WERI-Rb-1 (cell line): ENCODE results near the gene MIPOL1.

Source experiments
- DNase-seq: peaks from one replicate; pipeline ENCODE4 v3.0.0-alpha.2; 2020
- H3K27ac ChIP-seq: fragments of 250-450 bp; sonication (Bioruptor Pico); 2 replicates; pipeline ENCODE4 v1.5.1; 2020; ENCODE audit warnings: mild to moderate bottlenecking, moderate library complexity
- H3K27me3 ChIP-seq: fragments of 250-450 bp; sonication (Bioruptor Pico); 2 replicates; pipeline ENCODE4 v1.5.1; 2021; ENCODE audit warnings: mild to moderate bottlenecking, low read depth, moderate library complexity; ENCODE audit not compliant: insufficient read depth, severe bottlenecking
- H3K36me3 ChIP-seq: fragments of 250-450 bp; sonication (Bioruptor Pico); 2 replicates; pipeline ENCODE4 v1.5.1; 2020; ENCODE audit warnings: mild to moderate bottlenecking, moderate library complexity
- H3K4me3 ChIP-seq: 2 replicates; pipeline ENCODE4 v1.5.1; 2011; ENCODE audit warnings: low read depth, mild to moderate bottlenecking, control low read depth, low read length
- H3K9me3 ChIP-seq: fragments of 250-450 bp; sonication (Bioruptor Pico); 2 replicates; pipeline ENCODE4 v1.5.1; 2021; ENCODE audit warnings: mild to moderate bottlenecking, moderate library complexity; ENCODE audit not compliant: severe bottlenecking
- CTCF ChIP-seq: IDR thresholded peaks from 2 replicates; pipeline ENCODE4 v1.5.1; 2011; ENCODE audit warnings: low read depth, mild to moderate bottlenecking, control low read depth, inconsistent platforms, low read length

MIPOL1 gene

GRCh38 chr14:37591941-37592481, 394.3 kb downstream of the MIPOL1 start:
- H3K4me3 ChIP-seq, result no peak overlapping the region
- no peaks in the 10 kb centered on the region; the same call in 1 of the 2 replicates for H3K36me3 ChIP-seq
- peaks cover 6% of the 10 kb centered on the region for H3K9me3 ChIP-seq
- H3K27ac ChIP-seq, result no peak overlapping the region
- peaks cover 89% of the 10 kb centered on the region for H3K27me3 ChIP-seq
- no peak for TF ChIP-seq CTCF
- no peak for DNase-seq

- Histone ChIP-seq H3K9me3 (peaks cover 6% of the 10 kb centered on the region), H3K27me3 (peaks cover 89% of the 10 kb centered on the region), H3K27ac (no peak overlapping the region), H3K36me3 (no peaks in the 10 kb centered on the region; the same call in 1 of the 2 replicates), H3K4me3 (no peak overlapping the region)
- DNase-seq, result no peak
- TF ChIP-seq CTCF, result no peak
Measured at GRCh38 chr14:37592482-37593408, 395.0 kb downstream of the MIPOL1 start.

GRCh38 chr14:37593511-37594237, 395.9 kb downstream of the MIPOL1 start:
- Histone ChIP-seq H3K27me3 (peaks cover 89% of the 10 kb centered on the region), H3K27ac (no peak overlapping the region)
- no peak for DNase-seq

GRCh38 chr14:37594238-37594970, 396.7 kb downstream of the MIPOL1 start:
- TF ChIP-seq CTCF, result peak; percentile 72
- Histone ChIP-seq H3K27ac (no peak overlapping the region; the same call in 1 of the 2 replicates), H3K9me3 (peaks cover 6% of the 10 kb centered on the region), H3K27me3 (peaks cover 89% of the 10 kb centered on the region), H3K36me3 (no peaks in the 10 kb centered on the region; the same call in 1 of the 2 replicates), H3K4me3 (peak overlapping the region; percentile 43)
- peak; percentile 68 for DNase-seq

More at GRCh38 chr14:37593511-37594237, 395.9 kb downstream of the MIPOL1 start:
- Histone ChIP-seq H3K4me3 (peak overlapping the region; percentile 43), H3K9me3 (peaks cover 6% of the 10 kb centered on the region), H3K36me3 (no peaks in the 10 kb centered on the region; the same call in 1 of the 2 replicates)
- no peak for TF ChIP-seq CTCF

GRCh38 chr14:37594971-37595808, 397.5 kb downstream of the MIPOL1 start, which contains the start of the genes FOXA1 and TTC6:
Gene FOXA1, minus strand, starts transcription at chr14:37595249. Its CDS starts 277 bp downstream, at chr14:37594972.
Gene TTC6, plus strand, starts transcription at chr14:37595629. Its CDS starts 26,436 bp downstream, at chr14:37622065.
- TF ChIP-seq CTCF, result no peak
- Histone ChIP-seq H3K27me3 (peaks cover 91% of the 10 kb centered on the region), H3K4me3 (peak within 1 kb of the TSS; percentile 43), H3K9me3 (peaks cover 6% of the 10 kb centered on the region), H3K27ac (peak within 1 kb of the TSS; percentile 53), H3K36me3 (no peaks in the 10 kb centered on the region; the same call in 1 of the 2 replicates)
- peak; percentile 30 for DNase-seq
